Activated CD4-positive, alpha-beta T cell treated with anti-CD3 and anti-CD28 coated beads, Interleukin-2, Interleukin-6, amounts not matched to agents 100 ng/mL and 50 ng/mL, durations not matched to agents 16 hours and 8 hours (primary cell): Measurements from ENCODE around the gene SCN9A.
A peak's percentile ranks its signal among the peaks of the same experiment; 100 is the strongest.
"Not testable (repeated sequence)": the region's sequence is repeated elsewhere in the genome, so short reads cannot be mapped to it uniquely, and the experiment has no call there.

Experiments
- DNase-seq: peaks from one replicate; pipeline ENCODE4 v3.0.0-alpha.2; 2020

SCN9A gene

DNA sequence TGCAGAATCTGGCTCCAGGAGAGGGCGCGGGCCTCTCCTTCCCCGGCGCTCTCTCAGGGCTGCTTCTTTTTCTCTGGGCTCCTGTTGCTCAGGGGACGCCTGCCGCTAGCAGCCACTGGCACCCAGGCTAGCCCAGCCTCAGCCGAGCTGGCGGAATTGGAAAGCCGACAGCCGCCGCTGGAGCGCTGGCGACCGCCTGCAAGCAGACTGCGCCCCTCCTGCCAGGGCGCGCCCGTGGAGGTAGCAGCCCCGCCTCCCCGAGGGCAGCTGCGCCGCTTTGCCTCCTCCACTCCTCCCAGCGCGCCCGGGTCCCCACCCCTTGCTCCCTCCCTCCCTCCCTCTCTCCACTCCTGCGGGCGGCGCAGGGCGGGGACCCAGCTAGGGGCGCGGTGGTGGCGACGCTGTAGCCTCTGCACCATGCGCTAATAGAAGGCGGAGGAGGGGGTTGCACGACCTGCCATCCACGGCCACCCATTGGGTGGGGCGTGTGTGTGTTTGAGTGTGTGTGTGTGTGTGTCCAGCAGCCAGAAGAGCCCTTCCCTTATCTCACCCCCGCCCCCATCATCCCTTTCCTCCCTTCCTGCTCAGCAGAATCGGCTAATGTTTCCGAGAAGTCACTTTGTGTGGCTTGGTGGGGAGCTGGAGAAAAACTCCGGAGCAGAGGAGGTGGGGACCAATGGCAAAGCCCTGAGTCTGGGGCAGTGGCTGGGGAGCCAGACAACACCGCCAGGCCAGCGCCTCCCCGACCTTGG lies at the start of gene SCN9A:
Gene SCN9A (minus strand): TSS at position 209 of the 752 bp plus-strand sequence. CDS start 64,188 bp downstream, outside the sequence.
- DNase-seq: peak; percentile 37

DNA sequence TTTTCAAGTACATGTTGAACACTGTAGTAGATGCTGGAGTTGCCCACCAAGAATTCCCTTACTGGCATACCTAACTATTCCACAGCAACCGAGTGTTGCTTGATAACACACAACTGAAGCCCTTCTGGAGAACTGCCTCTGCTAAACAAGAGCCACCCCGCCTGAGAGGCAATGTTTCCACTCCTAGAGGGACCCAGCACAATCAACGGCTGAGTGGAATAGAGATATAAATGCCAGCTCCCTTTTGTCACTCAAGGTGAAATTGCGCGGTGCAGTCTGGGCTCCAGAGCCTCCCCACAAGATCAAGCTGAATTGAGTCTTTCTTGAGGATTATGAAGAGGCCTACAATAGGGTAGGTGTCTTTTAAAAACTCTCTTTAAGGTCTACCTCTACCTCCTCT lies 49.1 kb upstream of the SCN9A start:
- no peak for DNase-seq

- DNase-seq: no peak
Measured at GRCh38 chr2:166419616-166419934, 43.8 kb upstream of the SCN9A start.

DNA sequence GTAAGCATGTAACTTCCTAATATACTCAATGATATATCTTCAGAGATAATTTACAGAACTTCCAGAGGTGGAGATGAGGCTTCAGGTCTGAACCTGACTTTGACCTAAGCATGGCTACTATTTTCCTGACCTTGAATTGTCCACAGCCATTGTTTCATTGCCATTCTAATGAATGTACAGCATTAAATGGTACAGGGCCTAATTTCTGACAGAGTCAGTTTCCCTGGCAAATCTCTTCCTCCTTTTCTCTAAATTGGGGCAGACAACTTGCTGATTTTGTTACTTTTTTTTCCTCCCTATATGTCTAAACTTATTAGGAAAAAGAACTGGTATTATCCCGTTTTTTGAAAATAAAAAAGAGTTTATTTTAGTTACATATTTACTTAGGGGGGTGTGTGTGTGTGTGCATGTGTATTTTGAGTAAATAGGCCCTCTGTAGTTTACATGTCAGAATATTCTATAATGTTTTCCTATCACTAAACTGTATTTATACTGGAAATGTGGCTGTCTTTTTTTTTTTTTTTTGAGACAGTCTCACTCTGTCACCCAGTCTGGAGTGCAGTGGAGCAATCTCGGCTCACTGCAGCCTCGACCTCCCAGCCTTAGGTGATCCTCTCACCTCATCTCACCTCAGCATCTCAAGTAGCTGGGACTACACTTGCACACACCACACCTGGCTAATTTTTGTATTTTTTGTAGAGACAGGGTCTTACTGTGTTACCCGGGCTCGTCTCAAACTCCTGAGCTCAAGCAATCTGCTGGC lies 43.3 kb upstream of the SCN9A start:
- DNase-seq: no peak

DNA sequence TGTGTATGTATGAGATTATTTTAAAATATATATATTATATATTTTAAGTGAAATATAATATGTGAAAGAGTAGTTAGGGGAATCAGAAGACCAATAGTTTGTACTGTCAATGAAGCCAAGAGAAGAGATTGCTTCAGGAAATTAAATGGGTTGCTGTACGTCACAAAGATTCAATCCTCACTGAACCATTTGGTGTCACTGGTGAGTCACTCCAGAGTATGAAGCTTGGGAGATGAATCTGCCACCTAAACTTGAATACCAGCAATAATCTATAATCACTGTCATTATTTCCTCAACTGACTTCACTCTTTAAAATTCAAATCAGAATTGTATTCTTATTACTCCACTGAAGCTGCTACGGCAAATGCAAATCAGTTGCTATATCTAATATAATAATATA lies 41.9 kb upstream of the SCN9A start:
- no peak for DNase-seq

DNA sequence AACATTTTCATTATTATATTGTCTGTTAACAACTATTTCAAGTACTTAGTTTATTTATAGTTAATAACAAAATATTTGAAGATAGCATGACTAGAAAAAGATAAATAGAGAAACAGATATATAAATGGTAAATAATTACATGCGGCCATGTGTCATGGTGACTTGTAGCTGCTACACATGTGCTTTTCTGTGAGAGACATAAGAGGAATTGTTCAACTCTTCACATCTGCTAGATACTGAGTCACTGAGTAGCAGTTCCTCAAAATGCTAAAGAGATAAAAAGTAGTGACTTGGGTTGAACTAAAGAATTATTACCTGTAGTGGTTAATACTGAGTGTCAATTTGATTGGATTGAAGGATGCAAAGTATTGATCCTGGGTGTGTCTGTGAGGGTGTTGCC lies 37.5 kb upstream of the SCN9A start:
- DNase-seq: no peak

DNA sequence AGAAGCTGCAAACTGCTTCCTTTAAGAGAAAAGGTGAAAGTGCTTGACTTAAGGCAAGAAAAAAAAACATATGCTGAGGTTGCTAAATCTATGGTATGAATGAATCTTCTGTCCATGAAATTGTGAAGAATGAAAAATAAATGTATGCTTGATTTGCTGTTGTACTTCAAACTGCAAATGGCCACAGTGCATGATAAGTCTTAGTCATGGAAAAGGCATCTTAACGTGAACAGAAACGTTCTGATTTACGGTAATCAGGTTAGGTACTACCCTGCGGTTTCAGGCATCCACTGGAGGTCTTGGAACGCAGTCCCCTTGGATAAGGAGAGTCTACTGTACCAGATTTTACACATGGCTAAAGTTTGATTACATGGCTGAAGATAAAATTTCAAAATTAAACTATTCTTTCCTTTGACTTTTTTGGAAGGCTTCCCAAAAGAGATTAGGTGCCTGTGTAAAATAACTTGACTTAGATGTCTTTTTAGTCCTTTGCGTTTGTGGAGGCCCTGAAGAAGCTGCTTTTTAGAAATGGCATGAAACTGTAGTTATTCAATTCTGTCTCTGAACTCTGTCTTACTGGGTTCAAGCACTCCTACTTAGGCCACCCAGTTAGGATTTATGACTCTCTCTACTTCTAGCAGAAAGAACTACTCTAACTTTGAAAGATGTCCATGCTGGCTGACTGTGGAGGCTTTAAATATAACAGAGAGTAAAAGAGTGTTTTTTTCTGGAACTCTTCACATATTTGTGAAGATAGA lies 35.9 kb upstream of the SCN9A start:
- DNase-seq: no peak

DNA sequence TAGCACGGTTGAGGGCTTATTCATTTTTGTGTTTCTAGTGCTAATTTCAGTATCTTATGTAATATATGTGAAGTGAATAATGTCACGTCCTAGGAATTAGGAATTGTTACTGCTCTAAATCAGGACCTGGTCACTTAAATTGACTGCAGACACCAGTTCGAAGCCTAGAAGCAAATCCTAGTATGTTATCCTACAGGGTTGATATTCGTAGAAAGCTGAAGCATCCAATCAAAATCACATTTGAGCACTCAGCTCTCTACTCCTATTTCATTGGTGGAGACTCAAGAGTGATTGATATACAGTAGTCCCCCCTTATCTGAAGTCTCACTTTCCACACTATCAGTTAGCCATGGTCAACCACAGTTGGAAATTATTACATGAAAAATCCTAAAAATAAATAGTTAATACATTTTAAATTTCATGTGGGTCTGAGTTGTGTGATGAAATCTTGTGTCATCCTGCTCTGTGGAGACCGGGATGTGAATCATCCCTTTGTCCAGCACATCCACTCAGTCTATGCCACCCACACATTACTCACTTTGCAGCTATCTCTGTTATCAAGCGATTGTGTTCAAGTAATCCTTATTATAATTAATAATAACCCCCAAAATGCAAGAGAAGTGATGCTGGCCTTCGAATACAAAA lies 35.2 kb upstream of the SCN9A start:
- no peak for DNase-seq

- DNase-seq: not testable (repeated sequence)
Measured at GRCh38 chr2:166407746-166408145, 32.0 kb upstream of the SCN9A start.

GRCh38 chr2:166406374-166406773 lies 30.6 kb upstream of the SCN9A start:
- DNase-seq: no peak

GRCh38 chr2:166405569-166405926 lies 29.8 kb upstream of the SCN9A start:
- no peak for DNase-seq

- no peak for DNase-seq
Measured at GRCh38 chr2:166404831-166405568, 29.3 kb upstream of the SCN9A start.

GRCh38 chr2:166394245-166394644 lies 18.5 kb upstream of the SCN9A start:
- DNase-seq: no peak

DNA sequence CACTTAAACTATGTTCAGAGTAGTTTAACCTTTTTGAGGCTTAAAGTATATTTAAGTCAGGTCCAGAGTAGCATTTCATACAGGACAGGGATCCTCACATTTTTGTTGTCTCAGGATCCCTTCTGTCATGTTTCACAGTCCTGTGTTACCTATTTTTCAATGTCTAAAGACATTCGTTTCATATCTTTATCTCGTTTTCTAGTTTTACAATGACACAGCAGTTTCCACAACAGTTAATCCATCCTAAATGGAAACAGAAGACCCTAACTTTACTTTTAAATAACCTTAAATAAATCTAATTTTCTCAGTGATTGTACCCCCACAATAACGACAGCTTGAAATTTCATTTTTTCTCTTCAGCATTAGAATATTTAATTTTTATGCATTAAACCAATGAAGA lies 17.3 kb upstream of the SCN9A start:
- no peak for DNase-seq

DNA sequence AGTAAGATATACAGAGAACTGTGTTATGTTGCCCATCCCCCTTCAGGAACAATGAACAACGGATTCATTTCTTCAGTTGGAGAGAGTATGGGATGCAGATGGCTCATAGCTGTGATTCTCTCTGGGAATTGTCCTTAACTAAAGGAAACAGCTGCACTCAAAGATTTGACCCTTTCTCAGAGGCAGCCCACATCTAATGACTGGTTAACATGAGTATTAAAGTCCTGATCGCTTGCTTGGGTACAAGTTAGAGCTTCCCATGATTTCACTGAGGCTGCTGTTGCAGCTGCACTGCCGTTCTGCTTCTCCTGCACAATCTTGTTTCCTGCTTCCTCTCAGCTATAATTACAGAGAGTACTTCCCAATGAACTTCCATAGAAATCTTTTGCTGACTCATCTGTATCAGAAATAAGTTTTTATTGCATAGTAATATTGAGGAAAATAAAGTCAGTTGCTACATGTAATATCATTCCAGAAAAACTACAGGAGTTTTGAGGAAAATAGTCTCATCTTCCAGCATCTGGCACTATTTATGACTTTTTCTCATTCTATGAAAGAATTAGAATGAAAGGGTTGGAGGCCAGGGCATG lies 12.8 kb upstream of the SCN9A start:
- no peak for DNase-seq

DNA sequence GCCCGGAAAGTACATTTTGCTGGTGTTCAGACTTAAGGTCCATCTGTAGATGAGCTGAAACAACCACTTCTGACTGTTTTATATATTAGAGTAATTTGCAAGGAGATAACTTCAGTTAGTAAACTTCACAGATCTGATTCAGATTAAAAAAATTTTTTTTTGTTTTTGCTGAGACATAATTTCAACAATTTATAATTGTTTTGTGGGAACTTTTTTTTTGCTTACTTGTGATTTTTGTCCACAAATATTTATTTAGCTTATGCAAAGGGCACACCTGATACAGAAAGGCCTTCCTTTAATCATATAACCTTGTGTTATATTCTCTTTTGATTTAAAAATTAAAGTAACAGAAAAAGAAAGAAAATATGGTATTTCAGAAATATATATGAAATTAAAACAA lies 9.6 kb upstream of the SCN9A start:
- no peak for DNase-seq

DNA sequence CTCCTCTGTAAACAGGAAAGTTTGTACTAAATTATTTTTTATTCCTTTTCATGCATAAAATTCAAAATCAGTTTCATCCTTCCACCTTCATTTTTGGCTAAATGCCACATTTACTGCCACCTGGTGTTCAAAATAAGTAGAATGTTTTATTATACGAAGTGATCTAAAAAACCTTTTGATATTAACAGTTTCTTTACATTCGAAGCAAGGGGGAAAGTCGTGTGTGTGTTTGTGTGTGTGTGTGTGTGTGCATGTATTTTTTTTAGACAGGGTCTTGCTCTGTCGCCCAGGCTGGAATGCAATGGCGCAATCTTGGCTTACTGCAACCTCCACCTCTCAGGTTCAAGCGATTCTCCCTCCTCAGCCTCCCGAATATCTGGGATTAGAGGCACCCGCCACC lies 9.0 kb upstream of the SCN9A start:
- peak; percentile 5 for DNase-seq

DNA sequence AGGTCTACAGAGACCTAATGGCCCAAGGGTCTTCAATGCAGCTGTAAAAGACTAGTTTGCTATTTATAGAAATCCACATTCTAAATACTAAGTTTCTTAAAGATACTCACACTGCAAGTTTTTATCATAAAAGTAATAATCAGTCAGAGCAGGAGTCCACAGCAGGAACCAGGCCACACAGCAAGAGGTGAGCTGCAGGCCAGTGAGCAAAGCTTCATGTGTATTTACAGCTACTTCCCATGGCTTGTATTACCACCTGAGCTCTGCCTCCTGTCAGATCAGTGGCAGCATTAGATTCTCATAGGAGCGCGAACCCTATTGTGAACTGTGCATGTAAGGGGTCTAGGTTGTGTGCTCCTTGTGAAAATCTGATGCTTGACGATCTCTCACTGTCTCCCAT lies 6.7 kb upstream of the SCN9A start:
- no peak for DNase-seq

GRCh38 chr2:166380615-166381014 lies 4.9 kb upstream of the SCN9A start:
- no peak for DNase-seq

- DNase-seq: no peak
Measured at GRCh38 chr2:166376873-166377272, 1.1 kb upstream of the SCN9A start.

- no peak for DNase-seq
Measured at GRCh38 chr2:166376488-166376828, 714 bp upstream of the SCN9A start.

GRCh38 chr2:166375195-166375735 lies 479 bp downstream of the SCN9A start:
- DNase-seq: peak; percentile 17
